Activated CD8-positive, alpha-beta memory T cell treated with anti-CD3 and anti-CD28 coated beads for 1 hour (primary cell): ENCODE data around the gene NBAS.
"Not testable (repeated sequence)": the region's sequence is repeated elsewhere in the genome, so short reads cannot be mapped to it uniquely, and the experiment has no call there.

Experiments
- DNase-seq, 2 donors: peaks; one replicate each; pipeline ENCODE4 v3.0.0-alpha.2; 2020; ENCODE audit warnings: low read depth in 1 of 2; ENCODE audit errors: extremely low read depth in 1 of 2

Gene NBAS

DNA sequence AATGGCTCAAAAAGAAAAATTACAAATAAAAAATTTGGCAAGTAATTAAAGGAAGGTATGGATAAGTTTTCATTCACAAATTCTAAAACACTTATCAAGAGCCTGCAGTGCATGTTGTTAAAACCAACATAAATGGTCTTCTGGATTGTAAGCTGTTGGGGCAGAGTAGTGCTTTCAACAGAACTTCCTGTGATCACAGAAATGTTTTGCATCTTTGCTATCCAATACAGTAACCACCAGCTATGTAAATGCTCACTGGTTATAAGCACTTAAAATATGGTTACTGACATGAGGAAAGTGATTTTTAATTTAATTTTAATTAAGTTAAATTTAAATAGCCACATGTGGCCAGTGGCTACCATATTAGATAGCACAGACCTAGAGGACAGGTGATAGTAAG is 133.1 kb downstream of the NBAS start:
- DNase-seq = no peak

DNA sequence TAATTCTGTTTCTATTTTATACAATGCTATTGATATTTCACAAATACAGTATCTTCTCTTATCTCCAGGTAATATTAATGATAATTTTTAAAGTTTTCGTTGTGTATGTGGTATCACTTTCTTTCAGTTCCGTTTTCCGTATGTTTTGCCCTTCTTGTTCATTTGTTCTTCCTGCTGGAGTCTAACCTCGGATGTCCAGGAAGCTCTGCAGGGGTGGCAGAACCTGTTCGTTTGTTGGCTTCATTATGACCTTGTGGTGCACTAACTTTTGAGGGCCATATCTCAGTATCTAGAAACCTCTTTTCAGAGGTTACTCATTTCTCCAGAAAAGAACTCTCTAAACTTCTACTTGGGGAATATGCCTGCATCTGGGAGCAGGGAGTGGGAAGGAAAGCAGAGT is 134.5 kb downstream of the NBAS start:
- no peak for DNase-seq

DNA sequence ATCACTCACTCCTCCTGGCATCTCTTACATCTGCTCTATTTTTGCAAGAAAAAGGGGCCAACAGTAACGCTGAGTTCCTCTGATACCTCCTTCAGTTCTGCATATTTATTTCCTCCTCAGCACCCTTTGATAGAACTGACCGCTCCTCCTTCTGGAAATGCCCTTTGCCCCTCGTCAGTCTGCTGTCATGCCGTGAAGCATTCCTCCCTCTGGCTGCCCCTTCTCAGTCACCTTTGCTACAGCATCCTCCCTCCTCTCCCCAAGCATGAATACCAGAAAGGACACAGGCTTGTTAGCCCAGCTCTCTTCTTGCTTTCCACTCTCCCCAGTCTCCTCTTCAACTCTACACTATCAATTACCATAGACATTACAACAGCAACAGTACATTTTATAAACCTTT is 135.4 kb downstream of the NBAS start:
- DNase-seq = no peak

GRCh38 chr2:15421753-15422152 is 139.4 kb downstream of the NBAS start:
- no peak for DNase-seq

DNA sequence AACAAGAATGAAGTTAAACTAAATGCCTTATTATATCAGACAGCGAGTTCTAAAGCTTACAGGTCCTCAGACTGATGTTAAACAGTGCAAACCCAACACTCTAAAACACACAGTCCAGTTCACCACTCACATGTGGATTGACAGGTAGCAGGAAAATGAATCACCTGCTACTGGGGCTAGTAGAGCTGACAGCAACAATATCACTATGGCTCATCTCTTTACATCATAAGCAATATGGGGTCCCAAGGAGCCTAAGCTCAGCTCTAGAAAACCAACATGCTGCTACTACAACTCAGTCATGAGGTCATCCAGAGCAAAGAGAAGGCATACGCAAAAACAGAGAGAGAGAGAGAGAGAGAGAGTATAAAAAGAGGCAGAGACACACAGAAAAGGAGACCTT is 145.4 kb downstream of the NBAS start:
- DNase-seq = no peak

DNA sequence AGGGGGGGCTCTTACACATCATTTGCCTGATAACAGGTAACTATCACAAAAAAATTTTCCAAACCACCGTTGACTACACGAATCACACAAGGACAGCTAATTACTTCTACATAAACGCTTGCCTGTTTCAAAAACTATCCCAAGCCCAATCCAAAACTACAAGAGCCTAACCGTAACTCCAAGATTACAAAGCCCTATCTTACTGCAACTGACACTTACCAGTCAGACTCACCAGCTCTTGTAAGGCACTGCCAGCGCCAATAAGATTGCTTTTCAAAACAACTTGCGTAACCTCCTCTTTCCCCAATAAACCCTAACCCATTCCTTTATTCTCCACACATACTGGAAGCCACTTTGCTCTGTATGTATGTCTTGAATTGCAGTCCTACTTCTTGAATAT is 148.4 kb downstream of the NBAS start:
- DNase-seq = no peak

DNA sequence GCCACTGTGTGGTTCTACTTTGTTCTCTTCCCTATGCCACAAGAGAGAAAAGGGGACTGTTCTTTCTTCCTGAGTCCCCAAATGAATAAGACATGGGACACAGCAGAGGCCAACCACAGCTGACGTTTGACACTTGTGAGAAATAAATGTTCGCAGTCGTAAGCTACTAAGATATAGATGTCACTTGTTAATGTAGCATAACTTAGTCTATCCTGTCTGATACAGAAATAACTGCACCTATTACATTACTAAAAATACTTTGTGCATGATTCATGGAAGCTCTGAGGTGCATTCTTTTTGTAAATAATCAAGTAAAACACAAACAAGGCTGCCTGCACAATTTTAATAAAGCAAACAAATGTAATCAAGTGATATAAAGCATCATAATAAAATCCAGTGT is 148.8 kb downstream of the NBAS start:
- DNase-seq = no peak

- no peak for DNase-seq
Observed at GRCh38 chr2:15410884-15411283, 150.2 kb downstream of the NBAS start.

DNA sequence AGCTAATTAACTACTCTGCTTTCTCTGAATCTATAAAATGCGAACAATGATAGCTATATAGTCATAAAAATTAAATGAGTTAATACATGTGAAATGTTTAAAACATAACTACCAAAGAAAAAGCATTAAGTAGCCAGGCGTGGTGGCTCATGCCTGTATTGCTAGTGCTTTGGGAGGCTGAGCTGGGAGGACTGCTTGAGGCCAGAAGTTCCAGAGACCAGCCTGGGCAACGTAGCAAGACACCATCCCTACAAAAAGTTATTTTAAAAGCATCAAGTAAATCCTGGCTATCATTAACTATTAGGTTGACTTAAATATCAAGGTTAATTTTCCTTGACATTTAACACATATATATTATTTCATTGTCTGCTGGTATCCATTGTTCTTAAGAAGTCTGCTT is 152.4 kb downstream of the NBAS start:
- no peak for DNase-seq

- no peak for DNase-seq
Observed at GRCh38 chr2:15407666-15408065, 153.5 kb downstream of the NBAS start.

- not testable (repeated sequence) for DNase-seq
Observed at GRCh38 chr2:15404511-15404910, 156.6 kb downstream of the NBAS start.

DNA sequence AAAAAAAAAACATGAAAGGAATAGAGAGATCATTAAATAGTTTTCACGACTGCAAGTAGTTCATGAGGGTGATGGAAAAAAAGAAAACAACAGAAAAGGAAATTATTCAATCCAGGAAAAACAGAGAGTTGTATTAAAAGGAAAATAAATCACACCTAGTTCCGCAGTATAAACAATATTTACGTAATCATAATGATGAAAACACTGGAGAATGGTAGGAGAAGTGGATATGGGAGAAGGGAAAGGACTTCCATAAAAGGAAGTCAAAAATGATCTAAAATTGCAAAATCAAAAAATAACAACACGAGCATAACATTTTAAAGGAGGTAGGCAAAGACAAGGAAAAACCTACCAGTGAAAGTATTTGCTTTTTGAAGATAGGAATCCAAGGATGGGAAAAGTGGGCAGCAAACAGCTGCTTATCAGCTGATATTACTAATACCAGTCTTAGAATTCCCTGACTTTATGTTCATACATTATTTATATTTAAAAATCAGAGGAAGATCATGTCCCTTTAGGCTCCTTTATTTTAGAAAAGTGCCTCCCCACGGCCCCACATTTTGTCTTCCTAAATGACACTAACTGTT is 160.8 kb downstream of the NBAS start:
- DNase-seq = no peak

- no peak for DNase-seq
Observed at GRCh38 chr2:15399241-15399640, 161.9 kb downstream of the NBAS start.

GRCh38 chr2:15391751-15392150 is 169.4 kb downstream of the NBAS start:
- DNase-seq = no peak

GRCh38 chr2:15389895-15390294 is 171.2 kb downstream of the NBAS start:
- no peak for DNase-seq

GRCh38 chr2:15389326-15389700 is 171.8 kb downstream of the NBAS start:
- no peak for DNase-seq

DNA sequence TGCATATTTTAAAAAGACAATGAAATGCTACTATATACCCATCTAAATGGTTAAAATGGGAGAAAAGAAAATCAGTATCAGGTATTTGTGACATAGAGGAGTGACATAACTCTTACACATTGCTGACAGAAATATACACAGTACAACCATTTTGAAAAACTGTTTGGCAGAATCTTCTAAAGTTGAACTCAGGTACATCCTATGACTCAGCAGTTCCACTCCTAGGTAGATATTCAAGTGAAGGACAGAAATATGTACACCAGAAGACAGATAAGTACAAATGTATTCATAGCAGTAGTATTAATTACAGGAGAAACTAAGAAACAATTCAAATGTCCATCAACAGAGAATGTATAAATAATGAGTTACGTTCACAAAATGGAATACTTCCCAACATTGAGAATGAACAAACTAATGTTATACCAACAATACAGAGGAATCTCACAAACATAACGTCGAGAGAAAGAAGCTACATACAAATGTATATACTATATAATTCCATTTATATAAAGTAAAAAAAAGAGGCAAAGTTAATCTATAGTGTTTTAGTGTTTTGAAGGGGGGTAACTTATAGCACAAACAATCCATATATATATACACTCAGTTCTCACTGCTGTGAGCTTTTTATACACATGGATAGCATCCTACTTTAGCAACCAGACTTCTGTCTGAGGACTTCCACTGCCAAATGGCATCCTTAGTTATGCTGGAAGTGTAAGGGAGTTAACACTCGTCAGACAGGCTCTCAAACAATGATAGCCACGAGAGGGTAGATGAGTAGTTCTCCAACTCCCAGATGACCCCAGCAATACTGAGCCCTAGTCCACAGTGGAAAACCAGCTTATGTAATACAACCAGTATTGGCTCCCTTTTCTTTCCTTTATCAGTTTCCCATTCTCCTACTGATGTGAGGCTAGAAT is 172.5 kb downstream of the NBAS start:
- DNase-seq = no peak

DNA sequence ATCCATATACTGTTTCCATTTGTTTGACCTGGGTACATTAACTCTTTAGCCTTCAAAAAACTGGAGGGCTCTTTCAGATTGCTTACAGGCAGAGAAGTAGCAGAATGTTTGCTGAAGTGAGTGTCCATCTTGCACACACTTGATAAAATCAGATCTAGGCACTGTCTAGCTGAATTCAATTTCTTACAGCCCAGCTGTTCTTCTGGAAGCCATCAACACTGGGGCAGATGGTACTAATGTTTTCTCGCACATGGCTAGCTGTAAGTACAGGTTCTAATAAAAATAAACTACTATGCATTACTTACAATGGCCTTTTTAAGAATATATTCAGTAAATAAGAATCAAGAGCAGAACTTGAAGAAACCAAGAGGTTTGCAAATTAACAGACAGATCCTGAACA is 175.9 kb downstream of the NBAS start:
- no peak for DNase-seq

- no peak for DNase-seq
Observed at GRCh38 chr2:15383695-15384350, 177.3 kb downstream of the NBAS start.

DNA sequence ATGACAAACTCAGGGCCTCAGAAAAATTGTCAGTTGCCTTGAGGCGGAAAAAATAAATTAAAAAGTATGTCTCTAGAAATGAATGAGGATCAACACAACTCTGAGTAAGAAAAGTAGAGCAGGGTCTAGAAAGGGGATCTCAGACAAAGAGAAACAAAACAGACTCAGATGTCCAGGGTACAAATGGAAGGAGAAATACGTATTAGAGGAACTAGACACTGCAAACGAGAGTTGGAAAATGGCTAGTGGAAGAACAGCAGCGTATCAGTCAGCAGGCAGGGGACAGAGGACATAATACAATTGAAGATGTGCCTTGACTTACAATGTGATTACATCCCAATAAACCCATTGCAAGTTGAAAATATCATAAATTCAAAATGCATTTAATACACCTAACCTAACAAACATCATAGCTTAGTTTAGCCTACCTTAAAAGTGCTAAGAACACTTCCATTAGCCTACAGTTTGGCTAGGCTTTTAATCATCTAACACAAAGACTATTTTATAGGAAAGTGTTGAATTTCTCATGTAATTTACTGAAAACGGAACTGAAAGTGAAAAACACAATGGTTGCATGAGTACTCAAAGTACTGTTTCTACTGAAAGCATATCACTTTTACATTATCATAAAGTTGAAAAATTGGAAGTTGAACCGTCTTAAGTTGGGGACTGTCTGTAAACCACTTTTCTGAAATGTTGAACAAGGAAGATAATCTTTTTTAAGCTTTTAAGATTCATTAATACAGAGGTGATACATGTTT is 182.8 kb downstream of the NBAS start:
- DNase-seq = no peak

- no peak for DNase-seq
Observed at GRCh38 chr2:15377202-15377601, 183.9 kb downstream of the NBAS start.
